CD4-positive, alpha-beta memory T cell (primary cell): Measurements from ENCODE around the gene GAS2L2. TPM values are rescaled to one million over a fixed set of nuclear protein-coding genes. Genes with fewer than 3 reads are reported as not detected.

Experiments used
- CTCF ChIA-PET: fragments of 350-600 bp; sonication (Branson Sonifier 250); formaldehyde crosslinking; loops from one replicate; lab custom pipeline; 2021; ENCODE audit warnings: inconsistent platforms; ENCODE audit not compliant: partially characterized antibody; lab: Charles Lee
- POLR2A ChIA-PET: fragments of 350-600 bp; sonication (Branson Sonifier 250); formaldehyde crosslinking; loops from one replicate; lab custom pipeline; 2021; ENCODE audit not compliant: partially characterized antibody; lab: Charles Lee
- DNase-seq, 5 donors: peaks; one replicate each; pipeline versions ENCODE4 v3.0.0 to v3.0.0-alpha.2; 2020 to 2022; ENCODE audit warnings: mixed read lengths in 1 of 5
- H3K27ac ChIP-seq: one replicate; pipeline ENCODE4 v1.7.0; 2013; ENCODE audit warnings: low read depth, low read length
- H3K27me3 ChIP-seq: 2 replicates; pipeline ENCODE4 v1.7.0; 2013; ENCODE audit warnings: mild to moderate bottlenecking, low read length, moderate library complexity; ENCODE audit not compliant: insufficient read depth
- H3K36me3 ChIP-seq: 2 replicates; pipeline ENCODE4 v1.7.0; 2013; ENCODE audit warnings: mild to moderate bottlenecking, low read length, moderate library complexity; ENCODE audit not compliant: insufficient read depth
- H3K4me1 ChIP-seq: 2 replicates; pipeline ENCODE4 v1.7.0; 2013; ENCODE audit warnings: mild to moderate bottlenecking, low read length, moderate library complexity; ENCODE audit not compliant: insufficient read depth
- H3K4me3 ChIP-seq, 2 donors: one replicate each; pipeline ENCODE4 v1.7.0; 2013; ENCODE audit warnings: low read length in 2 of 2, mild to moderate bottlenecking in 1 of 2
- H3K9me3 ChIP-seq, 2 donors: one replicate each; pipeline ENCODE4 v1.7.0; 2013; ENCODE audit warnings: low read length in 2 of 2, control low read depth in 1 of 2; ENCODE audit not compliant: control insufficient read depth in 1 of 2
- H3K27ac Mint-ChIP-seq, 7 donors: one replicate each; pipeline ENCODE4 v1.8.0; 2020 to 2021; ENCODE audit warnings: mixed read lengths in 7 of 7, mild to moderate bottlenecking in 6 of 7, inconsistent platforms in 3 of 7, moderate library complexity in 3 of 7
- H3K27me3 Mint-ChIP-seq, 2 donors: one replicate each; pipeline ENCODE4 v1.8.0; 2020 to 2021; ENCODE audit warnings: mixed read lengths in 2 of 2
- H3K36me3 Mint-ChIP-seq, 2 donors: one replicate each; pipeline ENCODE4 v1.8.0; 2020 to 2021; ENCODE audit warnings: mixed read lengths in 2 of 2, inconsistent platforms in 1 of 2, mild to moderate bottlenecking in 1 of 2
- H3K4me1 Mint-ChIP-seq, 4 donors: one replicate each; pipeline ENCODE4 v1.8.0; 2020 to 2021; ENCODE audit warnings: mixed read lengths in 4 of 4, mild to moderate bottlenecking in 1 of 4
- H3K4me3 Mint-ChIP-seq, 8 donors: one replicate each; pipeline ENCODE4 v1.8.0; 2020 to 2021; ENCODE audit warnings: mixed read lengths in 8 of 8, mild to moderate bottlenecking in 7 of 8, moderate library complexity in 6 of 8, inconsistent platforms in 3 of 8
- H3K9me3 Mint-ChIP-seq, 8 donors: one replicate each; pipeline ENCODE4 v1.8.0; 2020 to 2021; ENCODE audit warnings: mixed read lengths in 8 of 8, mild to moderate bottlenecking in 5 of 8, inconsistent platforms in 3 of 8, moderate library complexity in 1 of 8
- intact Hi-C: fragments of 100-400 bp; cut with micrococcal nuclease; formaldehyde crosslinking; loops from one replicate; pipeline ENCODE4 v1.15.1; 2023
- polyA plus RNA-seq, 2 donors: library from polyadenylated mRNA; unstranded; fragments of 300-500 nt; fragmentation: Illumina TruSeq; gene quantifications; one replicate each; pipeline ENCODE4 v1.2.3, GENCODE V29; 2021
- total RNA-seq, 2 experiments: library from RNA; stranded (reverse); gene quantifications; one replicate each; pipeline ENCODE4 v1.2.3, GENCODE V29; 2021

GAS2L2 gene
- total and polyA plus RNA-seq, 4 experiments from 2014 or later: 0.13 to 0.26 TPM; not detected in 2

GRCh38 chr17:35795871-35796265, 42.8 kb upstream of the GAS2L2 start:
- H3K4me1 Mint-ChIP-seq: peaks cover 0 to 14% (median 7%) of the 10 kb centered on the region in 4 donors
- Histone ChIP-seq H3K4me3 (peak overlapping the region in 1 of 2 donors; percentile 17), H3K9me3 (no peaks in the 10 kb centered on the region), H3K36me3 (no peaks in the 10 kb centered on the region), H3K4me1 (peaks cover 12% of the 10 kb centered on the region), H3K27ac (no peak overlapping the region), H3K27me3 (peaks cover 12% of the 10 kb centered on the region)
- no peaks in the 10 kb centered on the region for H3K9me3 Mint-ChIP-seq
- no peak for DNase-seq
- no peak overlapping the region for H3K27ac Mint-ChIP-seq
- H3K36me3 Mint-ChIP-seq: no peaks in the 10 kb centered on the region
- peak overlapping the region; percentile 72 to 85 (median 76) for H3K4me3 Mint-ChIP-seq
- POLR2A ChIA-PET: interaction anchor here (1.2 to 4.6 kb wide), 2 partner anchors 13 to 49 kb away, joined by 3 to 30 read pairs; partner anchors contain the start of gene TAF15
- CTCF ChIA-PET: interaction anchor here (1.3 to 8.3 kb wide), 4 partner anchors 9 to 32 kb away, joined by 3 to 48 read pairs (median 7); partner anchors contain the start of gene TAF15
- peaks cover 21 to 36% of the 10 kb centered on the region in 2 donors for H3K27me3 Mint-ChIP-seq
- intact Hi-C loops: no loop called here

DNA sequence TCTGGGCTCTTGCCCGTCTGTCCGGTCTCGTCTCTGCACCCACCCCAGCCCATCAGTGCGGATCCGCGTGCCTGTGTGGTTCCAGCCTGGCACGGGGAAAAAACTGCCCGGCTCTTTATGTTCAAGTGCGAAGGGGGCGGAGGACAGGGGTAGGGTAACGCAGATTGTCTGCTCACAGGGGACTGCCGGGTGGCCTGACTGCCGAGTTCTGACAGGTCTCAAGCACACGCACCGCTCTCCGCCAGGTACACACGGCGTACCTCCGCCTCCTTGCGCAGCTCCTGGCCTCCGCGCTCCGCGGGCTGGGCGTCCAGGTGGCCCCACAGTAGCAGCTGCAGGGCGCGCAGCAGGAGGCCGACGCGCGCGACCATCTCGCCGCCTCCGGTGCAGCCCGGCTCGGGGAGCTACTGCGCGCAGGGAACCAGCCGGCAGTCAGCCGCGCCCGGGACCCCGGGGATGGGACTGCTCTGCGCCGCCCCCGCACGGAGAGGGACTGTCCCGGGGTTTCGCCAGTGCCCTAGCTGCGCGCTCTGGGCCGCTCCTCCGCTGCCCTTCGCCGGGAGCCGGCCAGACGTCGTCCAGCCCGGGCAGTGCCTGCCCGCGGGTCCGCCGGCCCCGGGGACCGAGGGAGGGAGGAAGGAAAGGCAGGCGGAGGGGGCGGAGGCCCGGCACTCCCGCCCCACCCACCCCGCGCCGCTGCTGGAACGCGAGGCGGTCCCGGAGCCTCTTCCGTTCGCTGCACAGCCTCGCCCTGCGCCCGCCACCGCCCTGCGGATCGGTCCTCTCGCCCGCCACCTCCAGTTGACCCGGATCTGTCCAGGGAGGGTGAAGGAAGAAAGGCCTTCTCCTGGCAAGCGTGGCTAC, 42.2 kb upstream of the GAS2L2 start, which contains the start of gene MMP28:
MMP28 (minus strand) TSS at position 635 of the 864 bp plus-strand sequence; CDS start at position 371, 264 bp downstream.
- Mint-ChIP-seq H3K27me3 (peaks cover 21 to 36% of the 10 kb centered on the region in 2 donors), H3K4me1 (peaks cover 0 to 14% (median 7%) of the 10 kb centered on the region in 4 donors)
- POLR2A ChIA-PET: interaction anchor here (1.2 to 4.6 kb wide), 4 partner anchors 13 to 48 kb away, joined by 3 to 30 read pairs (median 4); partner anchors contain the start of gene TAF15

DNA sequence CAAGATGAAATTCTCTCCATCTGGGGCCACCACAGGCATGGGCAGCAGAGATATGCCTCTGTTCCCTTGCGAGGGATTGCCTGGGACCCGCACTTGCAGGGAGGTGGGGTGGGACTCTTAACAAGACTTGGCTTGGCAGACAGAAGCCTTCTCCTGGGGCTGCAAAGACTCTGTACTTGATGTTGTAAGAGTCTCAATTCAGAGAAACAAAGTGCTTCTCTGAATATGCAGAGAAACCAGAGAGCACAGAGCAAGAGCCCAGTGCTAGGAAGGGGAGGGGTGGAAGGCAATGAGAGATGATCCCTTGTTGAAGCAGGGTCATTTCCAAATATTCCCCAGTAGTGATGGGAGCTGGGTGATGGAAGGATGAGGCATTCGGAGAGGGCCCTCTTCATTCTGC, 40.2 kb upstream of the GAS2L2 start:
- Histone ChIP-seq H3K36me3 (no peaks in the 10 kb centered on the region), H3K27ac (no peak overlapping the region), H3K27me3 (peaks cover 12% of the 10 kb centered on the region), H3K4me3 (no peak overlapping the region), H3K9me3 (no peaks in the 10 kb centered on the region), H3K4me1 (peaks cover 12% of the 10 kb centered on the region)
- ChIA-PET POLR2A (interaction anchor here (1.3 kb wide), 1 partner anchor 15 kb away, joined by 5 read pairs; the partner anchor contains the start of gene TAF15), CTCF (interaction anchor here (1.3 to 8.3 kb wide), 3 partner anchors 12 to 29 kb away, joined by 5 to 48 read pairs (median 9); partner anchors contain the start of gene TAF15)
- DNase-seq: no peak
- intact Hi-C loops: no loop called here
- H3K4me1 Mint-ChIP-seq: peaks cover 2 to 14% (median 8%) of the 10 kb centered on the region in 4 donors
- H3K27ac Mint-ChIP-seq: no peak overlapping the region
- peaks cover 24 to 39% of the 10 kb centered on the region in 2 donors for H3K27me3 Mint-ChIP-seq
- H3K36me3 Mint-ChIP-seq: no peaks in the 10 kb centered on the region
- H3K4me3 Mint-ChIP-seq: peak overlapping the region in 5 of 8 donors; percentile 1 to 63 (median 18)
- no peaks in the 10 kb centered on the region for H3K9me3 Mint-ChIP-seq

More for the DNA sequence above, 42.2 kb upstream of the GAS2L2 start, which contains the start of gene MMP28:
- CTCF ChIA-PET: interaction anchor here (1.3 to 8.3 kb wide), 3 partner anchors 14 to 33 kb away, joined by 3 to 48 read pairs (median 9); partner anchors contain the start of gene TAF15
- peak in 4 of 5 donors; percentile 18 to 33 (median 28) for DNase-seq
- peak within 1 kb of the TSS in 1 of 2 donors; percentile 54 for H3K4me3 ChIP-seq
- Mint-ChIP-seq H3K36me3 (no peaks in the 10 kb centered on the region), H3K4me3 (peak within 1 kb of the TSS; percentile 72 to 85 (median 76)), H3K27ac (no peak within 1 kb of the TSS), H3K9me3 (no peaks in the 10 kb centered on the region)
- no peaks in the 10 kb centered on the region for H3K9me3 ChIP-seq
- H3K36me3 ChIP-seq: no peaks in the 10 kb centered on the region
- intact Hi-C loops: no loop called here
- H3K4me1 ChIP-seq: peaks cover 12% of the 10 kb centered on the region
- H3K27ac ChIP-seq: no peak within 1 kb of the TSS
- peaks cover 12% of the 10 kb centered on the region for H3K27me3 ChIP-seq

GRCh38 chr17:35791681-35792350, 38.8 kb upstream of the GAS2L2 start:
- H3K27ac ChIP-seq: no peak overlapping the region
- Mint-ChIP-seq H3K4me1 (peaks cover 2 to 14% (median 8%) of the 10 kb centered on the region in 4 donors), H3K27me3 (peaks cover 23 to 31% of the 10 kb centered on the region in 2 donors), H3K9me3 (no peaks in the 10 kb centered on the region), H3K27ac (no peak overlapping the region), H3K36me3 (no peaks in the 10 kb centered on the region), H3K4me3 (no peak overlapping the region)
- H3K27me3 ChIP-seq: peaks cover 12% of the 10 kb centered on the region
- intact Hi-C loops: no loop called here
- H3K36me3 ChIP-seq: no peaks in the 10 kb centered on the region
- peaks cover 12% of the 10 kb centered on the region for H3K4me1 ChIP-seq
- H3K4me3 ChIP-seq: no peak overlapping the region
- DNase-seq: no peak
- H3K9me3 ChIP-seq: no peaks in the 10 kb centered on the region
- POLR2A ChIA-PET: no interaction called here
- CTCF ChIA-PET: interaction anchor here (0.6 to 2.0 kb wide), 3 partner anchors 14 to 1062 kb away, joined by 3 to 10 read pairs (median 5); no protein-coding TSS in a partner anchor

DNA sequence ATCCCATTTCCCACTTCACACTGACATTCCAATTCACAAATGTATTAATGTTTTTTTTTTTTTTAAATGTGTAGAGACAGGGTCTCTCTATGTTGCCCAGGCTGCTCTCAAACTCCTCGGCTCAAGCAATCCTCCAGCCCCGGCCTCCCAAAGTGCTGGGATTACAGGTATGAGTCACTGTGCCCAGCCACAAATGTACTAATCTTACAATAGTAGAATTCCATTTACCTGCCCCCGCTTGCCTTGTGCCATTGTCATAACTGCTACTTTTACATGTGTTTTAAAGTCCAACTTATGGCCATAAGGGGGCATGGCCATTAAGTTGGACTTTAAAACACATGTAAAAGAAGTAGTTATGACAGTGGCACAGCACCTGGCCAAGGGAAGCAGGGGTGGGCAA, 37.8 kb upstream of the GAS2L2 start:
- no peaks in the 10 kb centered on the region for H3K9me3 ChIP-seq
- Mint-ChIP-seq H3K4me1 (peaks cover 2 to 8% (median 4%) of the 10 kb centered on the region in 4 donors), H3K9me3 (no peaks in the 10 kb centered on the region), H3K36me3 (no peaks in the 10 kb centered on the region), H3K4me3 (no peak overlapping the region), H3K27ac (no peak overlapping the region), H3K27me3 (peaks cover 18 to 25% of the 10 kb centered on the region in 2 donors)
- no peak overlapping the region for H3K4me3 ChIP-seq
- intact Hi-C loops: no loop called here
- peaks cover 8% of the 10 kb centered on the region for H3K4me1 ChIP-seq
- DNase-seq: no peak
- H3K36me3 ChIP-seq: no peaks in the 10 kb centered on the region
- ChIA-PET CTCF (interaction anchor here (2.0 kb wide), 1 partner anchor 26 kb away, joined by 10 read pairs; no protein-coding TSS in a partner anchor), POLR2A (no interaction called here)
- no peak overlapping the region for H3K27ac ChIP-seq
- H3K27me3 ChIP-seq: peaks cover 10% of the 10 kb centered on the region

- intact Hi-C loops: no loop called here
- DNase-seq: no peak
- peak overlapping the region in 1 of 7 donors; percentile 0 for H3K27ac Mint-ChIP-seq
- CTCF ChIA-PET: interaction anchor here (0.7 to 1.7 kb wide), 2 partner anchors 24 to 640 kb away, joined by 3 to 7 read pairs; no protein-coding TSS in a partner anchor
- peaks cover 0 to 3% (median 1%) of the 10 kb centered on the region in 4 donors for H3K4me1 Mint-ChIP-seq
- no peaks in the 10 kb centered on the region for H3K36me3 Mint-ChIP-seq
- Histone ChIP-seq H3K9me3 (no peaks in the 10 kb centered on the region), H3K4me3 (no peak overlapping the region), H3K27me3 (no peaks in the 10 kb centered on the region), H3K36me3 (no peaks in the 10 kb centered on the region), H3K4me1 (no peaks in the 10 kb centered on the region), H3K27ac (no peak overlapping the region)
- no peaks in the 10 kb centered on the region for H3K9me3 Mint-ChIP-seq
- no peak overlapping the region for H3K4me3 Mint-ChIP-seq
- POLR2A ChIA-PET: no interaction called here
- peaks cover 15 to 20% of the 10 kb centered on the region in 2 donors for H3K27me3 Mint-ChIP-seq
Observed at GRCh38 chr17:35788477-35789368, 35.7 kb upstream of the GAS2L2 start.
